Gastrocnemius medialis (tissue), 4 donors: ENCODE results near the gene ONECUT3.

Experiments
- POLR2A ChIP-seq, 2 donors: fragments of 450-650 bp; IDR thresholded peaks; one replicate each; pipeline ENCODE4 v1.6.1; 2017; ENCODE audit warnings: antibody characterized with exemption in 2 of 2, mild to moderate bottlenecking in 2 of 2, moderate library complexity in 2 of 2
- TF ChIP-seq, protein P1 (sequence below), 5 experiments: fragments of 450-650 bp in 3 of 5; fragments of 200-600 bp in 2 of 5; sonication (generic) in 2 of 5; IDR thresholded peaks in 4 of 5; conservative IDR thresholded peaks in 1 of 5; 1 replicate in 4 of 5; 2 replicates in 1 of 5; pipeline ENCODE4 v1.5.1; 2016 to 2019; ENCODE audit warnings: antibody characterized with exemption in 5 of 5, mild to moderate bottlenecking in 3 of 5, moderate library complexity in 3 of 5

DNA sequence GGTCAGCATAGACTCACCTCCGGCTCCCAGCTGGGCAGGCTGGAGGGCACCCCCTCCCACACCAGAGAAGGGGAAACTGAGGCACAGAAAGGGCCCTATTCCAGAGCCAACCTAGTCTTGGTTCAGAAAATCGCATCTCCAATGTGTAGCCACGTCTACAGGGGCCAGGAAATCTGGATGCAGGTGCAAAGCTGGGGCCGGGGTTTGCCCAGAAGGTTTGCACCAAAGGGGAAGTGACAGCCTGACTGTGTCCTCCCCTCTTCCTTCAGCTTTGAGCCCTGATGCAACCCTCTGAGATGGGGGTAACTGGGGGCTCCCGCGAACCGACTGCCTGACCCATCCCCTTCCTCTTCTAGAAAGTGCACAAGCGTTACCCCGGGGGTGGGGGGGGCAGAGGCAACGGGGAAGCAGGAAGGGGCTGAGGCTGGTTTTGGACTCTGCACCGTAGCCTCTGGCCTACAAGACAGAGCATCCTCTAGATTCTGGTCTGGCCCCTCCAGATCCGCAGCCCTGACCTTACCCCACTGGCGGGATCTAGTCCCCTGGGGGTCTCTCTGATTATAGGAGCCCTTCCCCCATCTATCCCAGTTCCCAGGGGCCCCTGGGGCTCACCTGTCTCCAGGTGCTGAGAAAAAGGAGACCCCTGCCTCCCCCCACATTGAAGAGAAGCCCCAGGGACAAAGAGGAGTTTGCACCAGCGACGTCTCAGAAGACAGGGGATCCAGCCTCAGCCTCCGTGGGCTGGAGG, 1.1 kb upstream of the ONECUT3 start:
- no peak for TF ChIP-seq POLR2A (IDR thresholded peaks at IDR 0.05)
- TF ChIP-seq, protein P1, sequence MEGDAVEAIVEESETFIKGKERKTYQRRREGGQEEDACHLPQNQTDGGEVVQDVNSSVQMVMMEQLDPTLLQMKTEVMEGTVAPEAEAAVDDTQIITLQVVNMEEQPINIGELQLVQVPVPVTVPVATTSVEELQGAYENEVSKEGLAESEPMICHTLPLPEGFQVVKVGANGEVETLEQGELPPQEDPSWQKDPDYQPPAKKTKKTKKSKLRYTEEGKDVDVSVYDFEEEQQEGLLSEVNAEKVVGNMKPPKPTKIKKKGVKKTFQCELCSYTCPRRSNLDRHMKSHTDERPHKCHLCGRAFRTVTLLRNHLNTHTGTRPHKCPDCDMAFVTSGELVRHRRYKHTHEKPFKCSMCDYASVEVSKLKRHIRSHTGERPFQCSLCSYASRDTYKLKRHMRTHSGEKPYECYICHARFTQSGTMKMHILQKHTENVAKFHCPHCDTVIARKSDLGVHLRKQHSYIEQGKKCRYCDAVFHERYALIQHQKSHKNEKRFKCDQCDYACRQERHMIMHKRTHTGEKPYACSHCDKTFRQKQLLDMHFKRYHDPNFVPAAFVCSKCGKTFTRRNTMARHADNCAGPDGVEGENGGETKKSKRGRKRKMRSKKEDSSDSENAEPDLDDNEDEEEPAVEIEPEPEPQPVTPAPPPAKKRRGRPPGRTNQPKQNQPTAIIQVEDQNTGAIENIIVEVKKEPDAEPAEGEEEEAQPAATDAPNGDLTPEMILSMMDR (IDR thresholded peaks at IDR 0.05 in 4 of 5, conservative IDR thresholded peaks at IDR 0.05 in 1 of 5): no peak
